Activated T-helper 9 cell treated with anti-CD3 and anti-CD28 coated beads, Interleukin-2, amount 50 U/mL, for 16 hours (primary cell): ENCODE measurements around the gene SLC16A9.

Experiments
- DNase-seq: peaks from one replicate; pipeline ENCODE4 v3.0.0-alpha.2; 2020; ENCODE audit warnings: low read depth

SLC16A9 gene

DNA sequence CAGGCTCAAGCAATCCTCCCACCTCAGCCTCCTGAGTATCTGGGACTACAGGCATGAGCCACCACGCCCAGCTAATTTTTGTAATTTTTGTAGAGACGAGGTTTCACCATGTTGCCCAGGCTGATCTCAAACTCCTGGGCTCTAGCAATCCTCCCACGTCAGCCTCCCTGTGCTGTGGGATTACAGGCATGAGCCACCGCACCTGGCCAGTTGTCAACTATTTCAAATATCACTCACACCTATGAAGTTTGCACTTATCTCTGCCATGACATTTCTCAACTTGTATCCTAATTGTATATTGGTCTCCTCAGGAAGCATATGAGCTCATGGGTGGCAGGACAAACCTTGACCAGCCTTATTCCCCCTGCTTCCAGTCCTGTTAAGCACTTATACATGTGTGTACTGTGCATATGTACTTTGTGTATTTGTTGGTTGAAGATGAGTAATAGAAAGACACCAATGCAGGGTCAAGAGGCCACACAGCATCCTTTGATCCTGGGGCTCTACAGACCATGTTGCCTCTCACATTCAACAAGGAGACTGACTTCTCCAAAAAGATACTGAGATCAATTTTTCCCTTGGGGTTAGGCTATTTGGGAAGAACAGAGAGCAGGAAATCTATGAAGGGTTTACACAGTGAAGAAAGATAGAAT is 82.2 kb downstream of the SLC16A9 start:
- DNase-seq: no peak

DNA sequence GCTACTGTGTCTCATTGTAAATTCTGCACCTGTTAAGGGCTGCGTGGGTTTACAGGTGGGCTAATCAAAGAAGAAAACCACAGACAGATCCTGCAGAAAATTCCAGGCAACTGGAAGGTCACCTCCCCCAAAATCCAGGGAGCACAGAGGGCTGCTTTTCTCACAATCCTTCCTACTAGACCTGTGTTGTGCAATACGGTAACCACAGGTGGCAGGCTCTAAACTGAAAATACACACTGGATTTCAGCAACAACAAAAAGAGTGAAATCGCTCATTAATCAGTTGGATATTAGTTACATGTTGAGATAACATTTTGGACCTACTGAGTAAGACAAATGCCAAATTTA is 83.2 kb downstream of the SLC16A9 start:
- DNase-seq: no peak

DNA sequence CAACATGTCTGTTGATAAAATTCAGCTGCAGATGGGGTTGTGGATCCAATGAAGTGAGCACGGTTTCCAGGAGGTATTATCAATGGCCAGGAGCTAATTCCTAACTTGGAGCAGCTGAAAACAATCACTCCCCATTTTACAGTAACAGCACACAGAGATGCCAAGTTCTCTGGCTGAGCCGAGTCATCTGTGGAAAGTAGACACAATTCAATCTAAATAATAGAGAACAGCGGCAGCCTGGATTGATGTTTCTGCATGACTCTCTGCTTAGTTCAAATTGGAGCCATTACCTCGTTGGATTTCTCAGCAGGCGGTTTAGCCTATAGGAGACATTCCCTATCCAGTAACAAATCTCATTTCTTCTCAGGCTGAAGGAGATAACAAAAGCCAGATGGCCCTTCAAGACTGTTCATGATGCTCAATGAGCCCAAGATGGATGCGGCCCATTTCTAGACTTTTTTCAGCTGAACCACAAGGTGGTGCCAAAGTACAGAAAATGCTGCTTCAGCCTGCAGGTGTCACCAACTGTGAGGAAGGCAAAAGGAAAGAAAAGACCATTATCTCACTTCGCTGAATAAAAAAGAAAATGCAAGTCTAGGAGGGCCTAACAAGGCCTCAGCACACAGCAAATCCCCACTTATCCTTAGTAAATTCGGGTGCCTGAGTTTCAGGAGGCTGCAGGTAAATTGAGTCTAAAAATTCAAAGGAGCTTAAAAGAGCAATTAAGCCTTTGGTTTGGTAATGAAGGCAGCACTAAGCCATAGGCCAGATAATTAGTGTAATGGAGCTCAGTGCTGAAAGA is 83.7 kb downstream of the SLC16A9 start:
- DNase-seq: peak; percentile 9

DNA sequence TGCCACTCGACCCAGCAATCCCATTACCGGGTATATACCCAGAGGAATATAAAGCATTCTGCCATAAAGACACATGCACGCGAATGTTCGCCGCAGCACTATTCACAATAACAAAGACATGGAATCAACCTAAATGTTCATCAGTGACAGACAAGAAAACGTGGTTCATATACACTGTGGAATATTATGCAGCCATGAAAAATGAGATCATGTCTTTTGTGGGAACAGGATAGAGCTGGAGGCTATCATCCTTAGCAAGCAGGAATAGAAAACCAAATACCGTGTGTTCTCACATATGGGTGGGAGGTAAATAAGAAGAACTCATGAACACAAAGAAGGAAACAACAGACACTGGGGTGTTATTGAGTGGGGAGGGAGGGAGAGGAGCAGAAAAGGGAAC is 84.7 kb downstream of the SLC16A9 start:
- DNase-seq: no peak

DNA sequence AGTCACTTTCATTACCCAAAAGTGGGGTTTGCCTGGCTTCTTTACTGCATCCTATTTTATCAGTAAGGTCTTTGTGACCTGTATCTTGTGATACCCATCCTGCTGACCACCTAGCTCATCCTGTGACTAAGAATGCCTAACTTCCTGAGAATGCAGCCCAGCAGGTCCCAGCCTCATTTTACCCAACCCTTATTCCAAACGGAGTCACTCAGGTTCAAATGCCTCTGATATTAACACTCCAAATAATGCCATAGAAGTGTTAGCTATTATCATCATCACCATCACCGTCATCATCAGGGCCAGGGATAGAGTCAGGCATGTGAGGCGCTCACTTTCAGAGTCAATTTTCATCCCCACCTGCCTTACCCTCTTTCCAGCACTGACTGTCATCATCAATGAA is 85.5 kb downstream of the SLC16A9 start:
- no peak for DNase-seq

DNA sequence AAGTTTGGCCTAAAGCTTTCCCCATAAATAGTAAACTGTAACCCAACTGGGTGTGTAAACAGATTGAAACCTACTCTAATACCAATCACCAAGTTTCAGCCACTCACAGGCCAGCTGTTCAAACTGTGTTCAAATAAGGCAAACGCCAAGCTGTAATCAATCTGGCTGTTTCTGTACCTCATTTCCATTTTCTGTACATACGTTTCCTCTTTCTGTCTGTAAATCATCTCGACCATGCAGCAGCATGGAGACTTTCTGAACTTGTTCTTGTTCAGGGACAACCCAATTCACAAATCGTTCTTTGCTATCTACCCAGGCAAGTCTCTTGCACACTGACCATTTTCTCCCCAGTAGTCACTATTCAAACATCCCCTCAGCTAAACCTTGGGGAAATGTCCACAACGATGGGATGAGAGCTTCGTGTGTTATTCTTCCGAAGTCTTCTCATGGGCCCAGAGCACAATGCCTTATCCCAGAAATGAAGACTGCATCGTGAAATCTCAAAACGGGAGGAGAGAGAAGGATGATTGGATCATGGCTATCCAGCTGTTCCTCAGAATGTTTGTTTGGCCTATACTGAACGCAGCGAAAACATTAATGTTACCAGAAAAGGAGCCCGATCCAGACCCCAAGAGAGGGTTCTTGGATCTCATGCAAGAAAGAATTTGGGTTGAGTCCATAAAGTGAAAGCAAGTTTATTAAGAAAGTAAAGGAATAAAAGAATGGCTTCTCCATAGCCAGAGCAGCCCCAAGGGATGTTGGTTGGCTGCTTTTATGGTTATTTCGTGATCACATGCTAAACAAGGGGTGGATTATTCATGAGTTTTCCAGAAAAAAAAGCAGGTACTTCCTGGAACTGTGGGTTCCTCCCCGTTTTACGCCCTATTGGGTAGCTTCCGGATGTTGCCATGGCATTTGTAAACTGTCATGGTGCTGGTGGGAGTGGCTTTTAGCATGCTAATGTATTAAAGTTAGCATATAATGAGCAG is 86.2 kb downstream of the SLC16A9 start:
- no peak for DNase-seq

DNA sequence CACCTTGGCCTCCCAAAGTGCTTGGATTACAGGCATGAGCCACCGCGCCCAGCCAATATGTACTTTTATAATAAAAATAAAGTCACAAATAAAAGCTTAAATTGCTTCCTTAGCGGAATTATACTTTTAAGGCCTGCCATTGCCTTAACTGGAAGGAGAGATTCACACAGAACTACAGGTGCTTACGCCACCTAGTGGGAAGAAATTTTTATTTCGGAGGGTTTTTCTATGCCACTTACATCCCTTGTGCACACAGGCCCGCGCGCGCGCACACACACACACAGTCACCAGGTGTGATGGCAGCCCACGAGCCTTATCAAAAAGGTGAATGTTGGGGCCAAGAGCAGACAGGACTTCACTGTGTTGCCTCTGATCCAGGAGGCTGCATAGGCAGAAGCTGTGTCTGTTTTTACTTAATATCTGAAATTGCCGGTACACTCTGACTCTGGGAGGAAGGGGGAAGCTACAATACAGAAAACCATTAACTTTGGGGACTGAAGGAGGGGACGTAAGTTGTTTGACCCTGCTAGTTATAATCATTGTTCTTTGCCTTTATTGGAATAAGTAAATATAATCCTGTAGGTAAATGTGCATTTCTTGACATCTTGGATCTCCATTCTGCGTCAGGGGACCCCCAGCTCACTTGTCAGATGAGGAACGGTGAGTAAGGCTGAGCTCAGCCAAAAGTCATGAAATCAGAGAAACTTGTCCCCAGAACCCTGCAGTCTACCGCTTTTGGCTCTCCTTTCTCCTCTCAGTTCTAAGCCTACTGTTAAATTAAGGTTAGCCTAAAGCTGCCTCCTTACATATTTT is 87.1 kb downstream of the SLC16A9 start:
- no peak for DNase-seq

DNA sequence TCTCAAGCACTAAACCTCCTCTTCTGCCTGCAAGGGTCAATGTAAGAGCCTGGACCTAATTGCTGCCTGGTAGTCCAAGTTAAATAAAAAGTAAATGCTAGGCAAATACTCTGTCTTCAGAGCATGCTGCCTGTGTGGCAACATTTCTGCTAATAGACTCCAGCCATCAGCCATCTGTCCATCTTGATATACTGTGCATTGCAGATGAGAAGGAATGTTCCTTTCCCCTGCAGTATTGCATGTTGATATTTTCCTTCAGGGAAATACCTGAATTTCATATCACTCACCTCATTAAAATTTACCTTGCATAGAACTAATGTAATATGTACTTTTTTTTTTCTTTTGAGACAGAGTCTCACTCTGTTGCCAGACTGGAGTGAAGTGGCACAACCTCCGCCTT is 87.9 kb downstream of the SLC16A9 start:
- no peak for DNase-seq

DNA sequence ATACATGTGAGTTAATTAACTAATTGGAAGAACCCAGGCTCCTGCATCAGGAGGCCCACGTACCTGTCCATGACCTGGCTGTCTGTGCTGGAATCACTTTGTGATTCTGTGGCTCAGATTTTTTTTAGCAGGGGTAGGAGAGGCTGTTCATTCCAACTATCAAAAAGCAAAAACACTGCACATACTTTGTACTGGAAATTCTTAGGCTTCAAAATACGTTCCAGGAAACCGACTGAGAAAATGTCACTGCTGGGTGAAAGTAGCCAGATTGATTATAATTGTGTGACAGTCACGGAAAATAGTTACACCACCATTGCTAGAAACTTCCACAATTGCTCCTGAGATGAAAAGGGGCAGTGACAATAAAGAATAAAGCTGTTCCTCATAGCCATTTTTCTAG is 91.0 kb downstream of the SLC16A9 start:
- no peak for DNase-seq

DNA sequence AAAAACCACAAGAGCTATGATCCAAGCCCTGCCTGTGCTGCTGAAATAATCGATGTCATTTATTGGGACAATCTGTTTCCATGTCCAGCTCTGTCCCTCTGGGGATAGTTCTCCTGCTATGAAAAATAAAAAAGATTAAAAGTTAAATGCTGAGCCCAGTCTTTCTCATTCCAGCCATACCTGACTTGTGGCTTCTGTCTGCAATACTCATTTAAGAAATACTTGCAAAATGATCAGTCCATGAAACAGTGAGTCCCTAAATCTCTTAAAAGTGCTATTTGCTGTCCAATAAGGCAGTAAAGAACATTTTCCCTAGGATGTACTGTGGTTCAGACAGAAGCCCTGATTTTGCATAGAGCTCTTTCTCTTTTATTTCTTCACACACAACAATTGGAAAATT is 91.7 kb downstream of the SLC16A9 start:
- no peak for DNase-seq

DNA sequence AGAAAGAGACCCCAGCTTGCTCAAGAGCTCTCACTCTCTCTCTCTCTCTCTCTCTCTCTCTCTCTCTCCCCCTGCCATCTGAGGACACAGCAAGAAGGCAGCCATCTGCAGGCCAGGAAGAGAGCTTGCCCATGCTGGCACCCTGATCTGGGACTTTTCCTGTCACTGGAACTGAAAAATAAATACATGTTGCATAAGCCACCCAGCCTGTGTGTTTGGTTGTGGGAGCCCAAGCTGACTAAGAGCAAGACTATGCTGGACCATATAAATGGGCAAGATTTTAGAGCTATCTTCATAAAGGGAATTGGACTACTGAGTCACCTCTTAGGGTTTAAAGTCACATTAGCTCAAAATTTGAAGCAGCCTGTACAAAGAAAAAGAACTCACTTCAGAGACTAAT is 98.6 kb downstream of the SLC16A9 start:
- DNase-seq: no peak

DNA sequence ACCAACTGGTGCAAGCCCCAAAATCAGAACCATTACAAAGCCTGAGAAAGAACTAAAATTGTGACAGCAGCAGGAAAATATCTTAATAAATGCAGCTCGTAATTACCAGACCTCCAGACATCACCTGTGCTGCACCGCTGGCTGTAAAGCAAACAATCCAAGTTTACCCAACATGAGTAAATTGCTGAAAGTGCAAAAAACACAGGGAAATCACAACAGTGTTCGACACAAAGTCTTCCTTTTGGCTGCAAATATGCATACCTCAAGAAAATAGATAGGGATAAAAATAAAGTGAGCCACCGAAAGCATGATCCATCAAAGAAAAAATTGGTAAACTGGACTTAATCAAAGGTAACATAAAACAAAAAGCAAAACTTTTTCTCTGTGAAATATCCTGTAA is 101.7 kb downstream of the SLC16A9 start:
- no peak for DNase-seq

DNA sequence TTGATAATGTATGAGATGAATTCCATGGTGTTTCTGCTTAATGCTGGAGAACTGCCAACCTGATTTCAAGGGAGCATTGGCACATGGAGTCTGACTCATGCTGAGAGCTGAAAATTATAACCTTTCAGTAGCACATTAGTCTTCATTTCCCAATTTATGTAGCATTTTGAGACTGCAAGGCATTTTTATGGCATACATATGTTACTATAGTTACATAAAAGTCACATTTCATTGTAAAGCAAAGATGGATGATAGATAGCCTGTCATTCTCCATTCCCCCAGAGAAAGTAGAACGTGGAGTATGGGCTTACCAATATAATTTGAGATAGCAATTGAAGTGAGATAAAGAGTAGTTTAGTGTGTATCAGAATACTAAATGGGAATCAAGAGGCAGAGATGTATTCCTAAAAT is 103.1 kb downstream of the SLC16A9 start:
- no peak for DNase-seq

DNA sequence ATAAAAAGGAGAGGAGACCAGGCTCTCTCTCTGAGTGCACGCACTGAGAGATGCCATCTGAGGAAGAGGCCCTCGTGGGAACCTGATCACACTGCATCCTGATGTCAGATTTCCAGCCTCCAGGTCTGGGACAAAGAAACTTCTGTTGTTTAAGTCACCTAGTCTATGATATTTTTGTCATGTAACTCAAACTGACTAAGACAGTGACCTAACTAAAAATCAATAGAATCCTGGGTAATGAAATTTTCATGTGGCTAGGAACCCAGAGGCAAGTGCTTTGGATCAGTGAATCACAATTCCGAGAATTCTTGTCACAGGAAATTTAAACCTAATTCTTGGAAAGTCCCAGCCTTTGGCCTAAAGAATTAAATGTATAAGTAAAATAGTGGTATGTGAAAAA is 107.7 kb downstream of the SLC16A9 start:
- no peak for DNase-seq
